GM18511 (cell line): ENCODE measurements around the gene PALLD.

Experiments used
- ATAC-seq: cut with Tn5 transposase; IDR thresholded peaks from one replicate; pipeline ENCODE4 v1.9.1; 2021; ENCODE audit warnings: mild to moderate bottlenecking, moderate library complexity; ENCODE audit not compliant: unreplicated experiment

The PALLD gene

DNA sequence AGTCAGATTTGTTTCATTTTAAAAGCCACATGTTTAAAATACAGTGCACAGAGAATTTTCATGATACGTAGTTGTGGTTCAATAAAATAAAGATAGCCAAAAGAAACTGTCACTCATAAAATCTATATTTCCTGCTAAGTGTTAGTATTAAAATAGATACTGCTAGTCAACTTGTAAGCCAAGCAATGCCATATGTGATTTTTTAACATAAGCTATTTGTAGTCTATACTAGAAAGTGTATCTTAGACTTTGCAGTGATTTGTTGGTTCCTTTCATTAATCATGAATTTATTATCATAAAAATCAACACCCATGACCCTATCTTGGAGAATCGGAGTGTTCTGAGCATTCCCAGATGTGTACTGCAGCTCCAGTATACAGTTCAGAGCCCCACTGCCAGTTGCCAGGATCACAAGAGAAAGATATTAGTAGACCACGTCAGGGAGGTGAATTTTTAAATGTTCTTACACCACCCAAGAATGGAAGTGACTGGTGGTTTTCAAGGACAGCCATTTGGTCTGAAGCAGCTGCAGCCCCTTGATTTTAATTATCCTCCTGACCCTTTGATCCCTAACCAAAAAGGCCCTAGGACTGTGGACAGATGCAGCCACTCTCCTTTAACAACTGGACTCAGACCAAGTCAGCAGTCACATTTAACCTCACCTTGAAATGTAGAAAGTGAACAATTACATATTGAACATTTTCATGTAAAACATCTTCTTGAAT is 163.1 kb downstream of the PALLD start:
- ATAC-seq: no peak

DNA sequence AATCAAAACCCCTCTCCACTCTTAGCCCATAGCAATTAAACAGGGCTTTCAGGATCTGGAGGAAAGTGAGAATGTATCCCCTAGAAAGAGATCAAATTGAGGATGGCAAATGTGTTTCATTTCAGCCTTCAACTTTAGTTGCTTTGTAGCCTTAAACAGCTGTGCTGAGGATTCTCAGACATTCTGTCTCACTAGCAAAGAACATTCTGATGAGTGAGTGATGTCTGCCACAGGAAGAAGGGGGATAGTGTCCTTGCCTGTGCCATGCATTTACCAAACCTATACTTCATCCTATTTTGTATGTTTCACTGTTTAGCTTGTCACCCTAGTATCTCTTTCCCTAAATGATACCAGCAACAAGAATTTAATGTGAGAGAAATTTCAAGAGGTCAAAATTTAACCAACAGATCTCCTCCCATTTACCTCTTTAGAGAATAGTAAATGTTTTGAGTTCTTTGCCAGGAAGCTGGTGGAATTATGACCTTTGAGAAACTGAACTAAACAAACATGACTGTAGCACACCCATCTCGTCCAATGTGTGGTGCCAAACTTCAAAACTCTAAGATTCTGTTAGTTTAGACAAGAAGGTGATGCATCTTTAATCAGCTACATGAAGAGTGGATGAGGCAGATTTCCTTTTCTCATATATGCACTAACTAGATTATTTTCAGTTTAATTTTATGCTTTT is 165.6 kb downstream of the PALLD start:
- no peak for ATAC-seq

DNA sequence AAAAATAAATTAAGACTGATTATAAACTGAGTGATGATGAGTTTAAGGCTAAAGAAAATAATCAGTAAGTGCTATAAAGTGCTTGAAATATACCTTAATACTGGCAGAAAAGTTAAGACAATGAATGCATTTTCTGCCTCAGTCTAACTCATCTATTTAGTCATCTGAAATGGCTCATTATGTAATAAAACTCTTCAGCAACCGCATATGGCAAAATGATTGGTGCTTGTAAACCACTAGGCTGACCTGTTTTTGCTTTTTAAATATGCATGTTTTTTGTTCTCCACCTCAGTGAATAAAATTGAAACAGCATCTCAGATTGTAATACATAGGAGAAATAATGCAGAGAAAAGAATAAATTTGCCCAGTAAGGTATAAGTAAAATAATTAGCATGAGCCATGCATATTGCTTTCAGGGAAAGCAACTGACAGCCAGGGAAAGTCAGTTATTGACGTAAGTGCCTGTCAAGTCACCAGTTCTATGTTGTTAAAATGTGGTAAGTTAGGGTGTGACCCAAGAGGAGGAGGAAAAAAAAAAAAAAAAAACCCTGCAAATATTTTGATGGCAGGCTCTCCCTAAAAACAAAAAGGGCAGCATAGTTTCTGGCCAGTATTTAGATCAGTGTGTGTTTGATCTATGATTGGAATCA is 167.5 kb downstream of the PALLD start:
- no peak for ATAC-seq

DNA sequence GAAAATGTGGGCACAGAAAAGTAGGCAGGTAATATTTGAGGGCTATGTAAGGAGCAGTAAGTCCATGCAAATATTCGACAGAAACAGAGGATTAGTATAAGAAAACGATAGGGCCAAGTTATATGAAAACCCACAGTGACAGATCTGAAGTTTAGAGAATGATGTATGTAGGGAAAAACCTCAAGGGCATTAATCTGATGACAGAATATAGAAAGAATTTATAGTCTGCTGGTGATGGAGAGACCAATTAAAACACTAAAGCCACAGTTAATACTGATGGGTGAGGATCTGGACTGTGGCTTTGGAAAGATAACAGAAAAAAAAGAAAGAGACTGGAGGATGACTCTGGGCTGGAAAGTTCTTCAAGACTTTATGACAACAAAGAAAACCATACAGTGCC is 169.7 kb downstream of the PALLD start:
- no peak for ATAC-seq

DNA sequence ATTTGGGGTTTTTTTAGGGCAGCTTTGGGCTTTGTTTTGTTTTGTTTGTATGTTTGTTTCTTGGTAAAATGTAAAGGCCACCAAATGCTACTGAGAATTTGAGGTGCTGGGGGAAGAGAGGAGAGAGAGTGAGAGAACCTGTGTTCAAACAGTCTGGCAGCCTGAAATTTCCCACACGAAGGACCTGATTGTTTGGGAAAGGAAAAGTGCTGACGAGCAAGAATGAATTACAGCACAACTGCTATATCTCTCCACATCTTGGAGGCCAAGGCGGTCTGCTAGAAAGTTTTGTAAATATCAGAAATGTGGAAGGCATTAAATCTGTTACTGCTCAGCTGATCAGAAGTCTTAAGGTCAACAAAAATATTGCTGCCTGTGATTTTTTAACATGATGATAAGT is 170.5 kb downstream of the PALLD start:
- no peak for ATAC-seq

DNA sequence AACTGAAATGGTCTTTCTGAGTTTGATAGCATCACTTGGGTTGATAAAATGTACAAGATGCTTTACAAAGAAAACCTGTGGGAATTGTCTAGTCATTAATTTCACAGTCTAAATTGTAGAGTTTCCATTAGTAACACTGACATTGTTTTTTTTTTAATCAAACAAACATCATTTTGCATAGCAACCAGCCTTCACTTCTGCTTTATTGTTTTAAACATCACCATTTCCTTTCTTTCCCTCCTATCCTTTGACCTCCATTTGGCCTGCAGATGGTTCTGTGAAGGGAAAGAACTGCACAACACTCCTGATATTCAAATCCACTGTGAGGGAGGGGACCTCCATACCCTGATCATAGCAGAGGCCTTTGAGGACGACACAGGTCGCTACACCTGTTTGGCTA is 171.1 kb downstream of the PALLD start:
- no peak for ATAC-seq

DNA sequence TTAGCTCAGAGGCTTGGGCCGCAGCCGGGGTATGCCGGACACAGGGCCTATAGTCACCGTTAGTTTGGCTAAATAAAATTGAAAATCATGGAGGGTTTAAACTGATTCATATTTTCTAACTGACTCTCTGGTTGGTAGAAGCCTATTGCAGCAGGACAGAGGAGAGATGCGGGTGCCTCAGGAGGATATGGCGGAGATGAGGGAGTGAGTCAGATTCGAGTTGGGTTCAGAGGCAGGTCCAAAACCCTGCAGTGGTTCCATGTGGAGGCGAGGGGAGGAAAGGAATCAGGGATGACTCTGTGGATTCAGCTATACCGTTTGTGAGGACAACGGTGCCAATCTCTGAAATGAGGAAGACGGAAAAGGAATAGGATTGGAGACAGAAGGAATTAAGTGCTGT is 176.6 kb downstream of the PALLD start:
- no peak for ATAC-seq

DNA sequence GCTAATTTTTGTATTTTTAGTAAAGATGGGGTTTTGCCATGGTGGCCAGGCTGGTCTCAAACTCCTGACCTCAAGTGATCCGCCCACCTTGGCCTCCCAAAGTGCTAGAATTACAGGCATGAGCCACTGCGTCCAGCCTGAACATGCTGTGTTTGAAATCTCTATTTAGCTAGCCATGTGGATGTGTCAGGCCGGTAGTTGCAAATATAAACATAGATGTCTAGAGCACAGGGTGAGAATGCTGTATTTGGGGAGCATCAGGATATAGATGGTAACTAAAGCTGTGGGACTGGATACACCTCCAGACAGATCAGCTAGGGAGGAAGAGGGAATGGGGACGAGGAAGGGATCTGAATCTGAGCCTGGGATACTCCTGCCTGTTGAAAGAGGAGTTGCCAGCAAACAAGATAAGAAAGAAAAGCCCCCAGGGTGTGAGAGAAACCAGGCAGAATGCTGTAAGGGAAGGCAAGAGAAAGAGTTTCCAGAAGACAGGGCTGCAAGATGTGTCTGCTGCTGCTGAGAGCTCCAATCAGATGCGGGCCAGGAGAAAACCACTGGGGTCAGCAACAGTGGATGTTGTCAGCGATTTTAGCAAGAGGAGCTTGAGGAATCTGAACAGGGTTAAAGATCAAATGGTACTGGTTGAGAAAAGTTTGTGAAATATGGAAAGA is 177.4 kb downstream of the PALLD start:
- no peak for ATAC-seq

DNA sequence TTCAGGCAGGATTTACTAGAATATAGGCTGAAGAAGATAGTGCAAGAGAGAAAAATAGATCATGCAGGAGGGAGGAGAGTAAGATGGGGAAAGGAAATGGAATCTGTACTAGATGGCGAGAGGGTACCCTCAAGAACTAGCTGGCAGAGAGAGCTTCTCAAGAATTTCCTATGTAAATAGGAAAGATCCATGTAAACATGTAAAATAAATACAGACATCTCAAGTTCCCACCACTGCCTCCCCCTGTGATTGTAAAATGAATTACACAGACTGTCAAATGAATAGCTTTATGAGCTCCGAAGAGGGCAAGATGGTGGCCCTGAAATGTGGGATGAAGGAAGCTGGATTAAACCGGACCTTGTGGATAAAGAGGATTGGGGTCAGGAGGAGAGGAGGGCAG is 178.0 kb downstream of the PALLD start:
- ATAC-seq: no peak

DNA sequence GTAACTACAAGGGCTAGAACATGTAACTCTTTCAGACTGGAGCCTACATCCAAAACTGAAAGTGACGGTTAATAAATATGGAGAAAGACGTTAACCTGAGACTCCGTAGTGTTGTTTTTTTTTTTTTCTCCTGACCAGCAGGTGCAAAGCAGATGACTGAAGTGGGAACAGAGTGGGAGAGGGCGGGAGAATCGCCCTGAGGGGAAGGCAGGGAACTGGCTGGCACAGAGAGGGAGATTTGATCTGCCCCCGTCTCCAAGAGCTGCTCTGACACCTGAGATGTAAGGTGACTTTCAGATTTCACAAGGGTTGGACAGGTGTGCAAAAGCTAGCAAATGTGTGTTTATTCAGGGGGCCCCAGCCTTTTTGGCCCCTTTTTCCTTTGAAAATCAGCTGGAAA is 180.2 kb downstream of the PALLD start:
- ATAC-seq: no peak

DNA sequence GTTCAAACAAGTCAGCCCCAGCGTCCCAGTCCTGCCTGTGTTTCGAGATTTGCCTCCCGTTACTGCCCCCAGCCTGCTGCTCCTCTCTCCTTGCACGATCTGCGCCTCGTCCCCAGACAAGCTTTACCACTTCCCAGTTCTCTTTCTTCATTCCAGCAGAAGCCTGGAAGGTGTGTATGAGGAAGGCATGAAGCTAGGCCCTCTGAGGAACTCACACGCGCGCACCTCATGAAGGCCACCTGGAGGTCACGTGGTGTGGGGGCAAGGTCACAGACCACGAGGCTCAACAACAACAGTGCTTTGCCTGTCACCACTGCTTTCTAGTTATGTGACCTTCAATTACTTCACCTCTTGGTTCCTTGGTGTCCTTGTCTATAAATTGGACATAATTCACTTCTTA is 181.0 kb downstream of the PALLD start:
- no peak for ATAC-seq

DNA sequence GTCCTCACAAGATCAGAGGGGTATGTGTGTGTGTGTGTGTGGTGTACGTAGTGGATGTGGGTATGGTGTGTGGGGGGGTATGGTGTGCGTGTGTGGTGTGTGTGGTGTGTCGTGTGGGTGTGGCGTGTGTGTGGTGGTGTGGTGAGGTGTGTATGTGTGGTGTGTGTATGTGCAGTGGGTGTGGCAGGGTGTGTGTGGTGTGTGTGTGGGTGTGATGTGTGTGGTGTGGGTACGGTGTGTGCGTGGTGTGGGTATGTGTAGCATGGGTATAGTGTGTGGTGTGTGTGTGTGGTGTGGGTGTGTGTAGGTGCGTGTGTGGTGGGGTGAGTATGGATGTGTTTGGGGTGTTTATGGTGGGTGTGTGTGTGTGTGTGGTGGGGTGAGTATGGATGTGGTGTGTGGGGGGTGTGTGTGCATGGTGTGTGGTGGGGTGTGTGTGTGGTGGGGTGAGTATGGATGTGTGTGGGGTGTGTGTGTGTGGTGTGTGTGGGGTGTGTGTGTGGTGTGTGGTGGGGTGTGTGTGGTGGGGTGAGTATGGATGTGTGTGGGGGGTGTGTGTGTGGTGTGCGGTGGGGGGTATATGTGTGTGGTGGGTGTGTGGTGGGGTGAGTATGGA is 182.0 kb downstream of the PALLD start:
- ATAC-seq: no peak

DNA sequence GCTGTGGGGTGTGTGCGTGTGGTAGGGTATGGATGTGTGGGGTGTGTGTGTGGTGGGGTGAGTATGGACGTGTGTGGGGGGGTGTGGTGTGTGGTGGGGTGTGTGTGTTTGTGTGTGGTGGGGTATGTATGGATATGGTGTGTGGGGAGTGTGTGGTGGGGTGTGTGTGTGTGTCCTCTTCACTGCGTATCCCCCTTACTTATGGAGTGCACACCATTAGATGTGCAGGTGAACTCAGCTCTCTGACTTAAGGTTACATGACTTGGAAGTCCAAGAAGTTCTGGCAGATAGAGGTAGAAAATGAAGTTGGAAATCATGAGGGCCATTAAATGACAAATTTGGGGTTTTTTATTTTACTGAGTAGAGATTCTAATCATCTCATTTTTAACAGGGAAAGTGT is 182.5 kb downstream of the PALLD start:
- no peak for ATAC-seq

DNA sequence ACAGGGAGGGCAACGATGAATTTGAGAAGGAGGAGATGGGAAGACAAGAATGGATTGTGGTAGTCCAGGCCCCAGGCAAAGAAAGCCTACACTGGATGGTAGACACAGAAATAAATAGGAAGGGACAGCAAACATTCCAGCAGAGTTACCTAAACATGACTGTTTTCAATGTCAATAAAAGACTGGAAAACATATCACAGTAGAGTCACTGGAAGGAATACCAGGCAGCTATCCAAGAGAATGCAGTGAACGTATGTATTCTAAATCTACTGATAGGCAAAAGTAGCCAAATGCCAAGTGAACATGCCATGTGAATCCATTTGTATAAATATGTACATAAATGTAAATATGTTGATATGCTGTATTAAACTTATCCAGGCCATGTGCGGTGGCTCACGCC is 183.0 kb downstream of the PALLD start:
- no peak for ATAC-seq

DNA sequence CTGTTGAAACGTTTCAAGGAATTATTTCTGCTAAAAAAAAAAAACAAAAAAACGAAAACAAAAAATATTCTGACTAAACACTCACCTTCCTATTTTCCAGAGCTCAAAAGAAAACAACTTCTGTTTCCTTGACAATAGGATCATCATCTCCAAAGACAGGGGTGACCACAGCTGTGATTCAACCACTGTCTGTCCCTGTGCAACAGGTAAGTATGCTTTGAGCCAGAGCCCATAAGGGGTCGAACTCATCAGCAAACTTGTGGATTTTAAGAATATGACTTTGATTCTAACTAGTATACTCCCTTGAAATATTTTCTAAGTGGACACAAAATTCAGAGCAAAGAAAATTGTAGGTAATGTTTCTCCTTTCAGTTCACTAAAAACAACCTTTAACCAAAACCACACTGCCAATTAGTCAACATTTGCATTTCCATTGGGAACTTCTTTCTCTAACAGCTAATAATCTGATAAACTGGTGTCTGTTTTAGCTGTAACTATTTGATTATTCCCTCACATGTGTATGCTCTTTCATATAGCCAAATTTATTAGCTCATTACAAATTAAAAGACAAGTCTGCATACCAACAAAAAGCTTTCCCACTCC is 186.1 kb downstream of the PALLD start:
- ATAC-seq: no peak

DNA sequence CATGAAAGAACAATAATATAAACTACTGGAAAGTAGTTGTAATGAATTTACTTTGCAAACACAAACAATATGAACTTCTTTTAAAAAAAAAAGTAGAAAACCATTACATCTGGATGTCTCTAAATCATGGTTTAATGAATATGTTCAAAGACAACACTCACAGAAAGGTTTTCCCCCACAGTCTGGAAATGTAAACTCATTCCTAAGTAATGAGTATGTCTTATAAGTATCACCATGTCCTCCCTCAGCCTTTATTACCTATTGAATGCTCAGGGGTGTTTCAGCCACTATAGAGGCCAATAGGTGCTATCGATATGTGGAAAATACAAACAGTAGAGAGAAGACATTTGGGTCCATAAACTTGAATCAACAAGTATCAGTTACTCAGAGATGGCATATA is 186.7 kb downstream of the PALLD start:
- ATAC-seq: no peak

DNA sequence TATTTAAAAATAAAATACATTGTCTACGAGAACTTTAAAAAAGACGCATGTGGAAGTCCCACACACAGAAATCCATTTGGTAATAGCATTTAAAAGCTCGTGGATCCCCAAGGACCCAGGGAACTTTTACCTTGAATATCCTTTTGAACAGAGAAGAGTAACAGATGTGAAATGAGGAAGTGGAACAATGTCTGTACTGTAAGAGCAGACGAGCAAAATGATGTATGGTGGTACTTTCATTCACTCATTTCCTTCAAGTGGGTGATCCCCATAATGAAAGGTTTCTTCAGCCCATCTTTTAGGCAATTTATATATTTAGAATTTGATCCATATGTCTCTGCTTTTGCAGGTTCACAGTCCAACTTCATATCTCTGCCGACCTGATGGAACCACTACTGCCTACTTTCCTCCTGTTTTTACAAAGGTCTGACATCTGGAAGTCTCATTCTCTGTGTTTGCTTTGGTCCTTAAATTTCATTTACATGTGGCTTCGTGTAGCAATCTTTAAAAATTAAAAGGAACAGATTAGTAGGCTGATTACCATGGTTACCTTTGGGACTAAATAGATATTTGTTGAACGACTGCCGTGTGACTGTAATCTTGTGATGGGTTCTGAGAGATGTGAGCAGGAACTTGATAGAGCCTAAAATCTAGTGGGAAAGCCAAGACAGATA is 188.4 kb downstream of the PALLD start:
- ATAC-seq: peak; percentile 92

DNA sequence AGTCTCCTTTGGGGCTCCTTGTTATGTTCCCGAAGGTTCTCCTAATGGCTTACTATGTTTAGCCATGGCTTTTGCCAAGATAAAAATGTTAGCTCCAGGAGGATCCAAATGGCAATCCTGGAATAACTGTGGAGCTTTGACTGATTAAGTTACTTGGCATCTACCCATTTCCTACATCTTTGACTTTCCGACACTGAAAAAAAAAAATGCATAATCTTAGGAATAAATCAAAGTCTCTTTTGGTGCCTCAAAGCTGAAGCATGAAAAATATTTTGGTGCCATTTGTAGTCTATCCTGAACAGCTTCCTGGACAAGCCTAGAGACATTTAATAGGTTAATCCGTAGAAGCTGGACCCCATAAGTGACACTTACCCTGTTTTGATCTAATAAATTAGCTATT is 191.7 kb downstream of the PALLD start:
- ATAC-seq: no peak

DNA sequence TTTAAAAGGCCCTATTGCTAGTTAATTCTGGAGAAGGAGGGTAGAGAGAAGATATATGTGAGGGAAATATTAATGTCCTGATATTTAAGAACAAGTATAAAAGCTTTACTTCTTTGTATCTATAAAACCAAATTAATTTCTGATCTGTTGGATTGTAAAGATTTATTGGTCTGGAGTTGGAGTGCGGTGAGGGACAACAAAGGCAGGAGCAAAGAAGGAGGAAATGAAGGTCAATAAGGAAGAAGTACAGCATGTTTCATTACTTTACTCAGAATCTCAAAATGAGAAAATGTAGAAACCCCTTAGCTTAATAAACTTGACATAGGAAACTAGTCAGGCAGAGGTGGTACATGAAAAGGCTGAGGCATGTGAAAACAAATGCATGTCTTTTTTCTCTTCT is 192.9 kb downstream of the PALLD start:
- ATAC-seq: no peak

DNA sequence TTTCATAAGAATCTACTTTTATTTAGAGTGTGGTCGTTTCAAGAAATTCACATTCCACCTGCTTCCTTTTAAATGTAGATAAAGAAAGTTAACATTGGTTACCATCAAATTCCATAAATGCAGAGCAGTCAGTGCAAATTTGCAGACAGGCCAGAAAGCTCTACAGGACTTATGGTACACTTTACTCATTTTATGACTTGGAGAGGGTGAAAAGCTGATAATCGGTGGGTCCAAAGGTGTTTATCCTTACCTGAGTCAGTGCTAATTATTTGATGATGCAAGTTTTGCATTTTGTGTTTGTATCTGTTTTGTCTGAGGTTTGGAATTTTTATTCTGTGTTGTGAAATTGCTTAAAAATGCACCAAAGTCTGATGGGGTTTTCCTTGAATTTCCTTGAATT is 193.3 kb downstream of the PALLD start:
- no peak for ATAC-seq
